Fibroblast of skin of back (primary cell): ENCODE measurements around the gene FAM209B. TPM values are rescaled to one million over a fixed set of nuclear protein-coding genes. Genes with fewer than 3 reads are reported as not detected.
"Not testable (repeated sequence)": the region's sequence is repeated elsewhere in the genome, so short reads cannot be mapped to it uniquely, and the experiment has no call there.

Source experiments
- DNase-seq: peaks from one replicate; pipeline ENCODE4 v3.0.0-alpha.2; 2013
- polyA plus RNA-seq, 2 experiments: library from polyadenylated mRNA; unstranded; fragments of 120-200 nt; gene quantifications; one replicate each; pipeline ENCODE4 v1.2.1, GENCODE V29; 2013; ENCODE audit not compliant: insufficient read length in 2 of 2

The FAM209B gene
- 0.35 TPM for polyA plus RNA-seq (2013, experiment 1 of 2; ENCODE audit: insufficient read length)
- polyA plus RNA-seq (2013, experiment 2 of 2; ENCODE audit: insufficient read length): not detected

GRCh38 chr20:56532946-56533345 is at the start of gene FAM209B:
Gene FAM209B, plus strand, starts transcription at chr20:56533246. Its CDS starts 96 bp downstream, at chr20:56533342.
- DNase-seq: not testable (repeated sequence)

GRCh38 chr20:56483970-56484369 is 49.1 kb upstream of the FAM209B start:
- DNase-seq: no peak

- DNase-seq: no peak
These were observed 45.8 kb upstream of the FAM209B start for GRCh38 chr20:56487216-56487615.

GRCh38 chr20:56488566-56488965 is 44.5 kb upstream of the FAM209B start:
- DNase-seq: no peak

- DNase-seq: no peak
These were observed 31.9 kb upstream of the FAM209B start for GRCh38 chr20:56501116-56501515.

- no peak for DNase-seq
These were observed 29.1 kb upstream of the FAM209B start for GRCh38 chr20:56503916-56504315.

GRCh38 chr20:56504373-56505005 is 28.6 kb upstream of the FAM209B start:
- no peak for DNase-seq

- no peak for DNase-seq
These were observed 26.9 kb upstream of the FAM209B start for GRCh38 chr20:56506103-56506502.

- no peak for DNase-seq
These were observed 21.1 kb upstream of the FAM209B start for GRCh38 chr20:56511926-56512325.

GRCh38 chr20:56513161-56514150 is 19.6 kb upstream of the FAM209B start:
- DNase-seq: peak; percentile 24

- no peak for DNase-seq
These were observed 16.4 kb upstream of the FAM209B start for GRCh38 chr20:56516631-56517030.

- no peak for DNase-seq
These were observed 15.8 kb upstream of the FAM209B start for GRCh38 chr20:56517211-56517610.

- no peak for DNase-seq
These were observed 15.4 kb upstream of the FAM209B start for GRCh38 chr20:56517641-56518040.

- DNase-seq: no peak
These were observed 14.9 kb upstream of the FAM209B start for GRCh38 chr20:56518126-56518525.

- no peak for DNase-seq
These were observed 14.2 kb upstream of the FAM209B start for GRCh38 chr20:56518721-56519398.

GRCh38 chr20:56519551-56519950 is 13.5 kb upstream of the FAM209B start:
- no peak for DNase-seq

GRCh38 chr20:56520180-56520579 is 12.9 kb upstream of the FAM209B start:
- no peak for DNase-seq

GRCh38 chr20:56520746-56521354 is 12.2 kb upstream of the FAM209B start:
- DNase-seq: not testable (repeated sequence)

GRCh38 chr20:56522311-56522710 is 10.7 kb upstream of the FAM209B start:
- no peak for DNase-seq

- not testable (repeated sequence) for DNase-seq
These were observed 8.6 kb upstream of the FAM209B start, which contains the start of gene FAM209A for GRCh38 chr20:56524444-56524843. Gene FAM209A, plus strand, starts transcription at chr20:56524744. Its CDS starts 65 bp downstream, at chr20:56524809.

- DNase-seq: no peak
These were observed 5.5 kb upstream of the FAM209B start for GRCh38 chr20:56527521-56527920.

GRCh38 chr20:56537997-56538396 is 5.0 kb downstream of the FAM209B start:
- no peak for DNase-seq
